Measurements from ENCODE around the gene TEC. TPM values are rescaled to one million over a fixed set of nuclear protein-coding genes. Genes with fewer than 3 reads are reported as not detected.

The TEC gene
- total and polyA plus RNA-seq, 9 of the 15 experiments (the other 6 are each of a cell fraction or from before 2014, with no cell fraction given): 5.3 to 14.7 (median 8.8) TPM

DNA sequence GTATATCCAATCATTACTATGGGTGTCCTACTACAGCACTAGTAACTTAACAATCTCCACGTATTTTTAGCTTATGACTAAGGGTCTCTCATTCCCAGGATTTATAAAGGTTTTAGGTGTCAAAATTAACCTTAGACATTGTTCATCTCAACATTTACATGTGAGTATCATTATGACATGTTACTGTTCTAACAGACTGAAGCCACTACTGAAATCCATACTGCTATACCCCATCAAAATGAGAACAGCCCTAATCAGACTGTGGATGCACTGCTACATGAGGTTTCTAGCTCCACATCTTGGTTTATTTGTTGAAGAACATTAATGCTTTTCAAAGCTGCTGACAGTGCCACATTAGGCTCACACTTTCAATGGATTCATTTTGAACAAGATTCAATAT lies 100.0 kb downstream of the TEC start (continued):
- TF ChIP-seq NCOA2 (IDR thresholded peaks at IDR 0.05; ENCODE audit: partially characterized antibody in 2 of 2): no peak
- TF ChIP-seq GATAD2A (IDR thresholded peaks at IDR 0.05): no peak
- TF ChIP-seq MED1 (CRISPR knock-in tag; IDR thresholded peaks at IDR 0.05; ENCODE audit: borderline replicate concordance): no peak
- TF ChIP-seq KDM5B (IDR thresholded peaks at IDR 0.05; ENCODE audit: insufficient replicate concordance, low read depth, low read length): no peak
- TF ChIP-seq, protein P1, sequence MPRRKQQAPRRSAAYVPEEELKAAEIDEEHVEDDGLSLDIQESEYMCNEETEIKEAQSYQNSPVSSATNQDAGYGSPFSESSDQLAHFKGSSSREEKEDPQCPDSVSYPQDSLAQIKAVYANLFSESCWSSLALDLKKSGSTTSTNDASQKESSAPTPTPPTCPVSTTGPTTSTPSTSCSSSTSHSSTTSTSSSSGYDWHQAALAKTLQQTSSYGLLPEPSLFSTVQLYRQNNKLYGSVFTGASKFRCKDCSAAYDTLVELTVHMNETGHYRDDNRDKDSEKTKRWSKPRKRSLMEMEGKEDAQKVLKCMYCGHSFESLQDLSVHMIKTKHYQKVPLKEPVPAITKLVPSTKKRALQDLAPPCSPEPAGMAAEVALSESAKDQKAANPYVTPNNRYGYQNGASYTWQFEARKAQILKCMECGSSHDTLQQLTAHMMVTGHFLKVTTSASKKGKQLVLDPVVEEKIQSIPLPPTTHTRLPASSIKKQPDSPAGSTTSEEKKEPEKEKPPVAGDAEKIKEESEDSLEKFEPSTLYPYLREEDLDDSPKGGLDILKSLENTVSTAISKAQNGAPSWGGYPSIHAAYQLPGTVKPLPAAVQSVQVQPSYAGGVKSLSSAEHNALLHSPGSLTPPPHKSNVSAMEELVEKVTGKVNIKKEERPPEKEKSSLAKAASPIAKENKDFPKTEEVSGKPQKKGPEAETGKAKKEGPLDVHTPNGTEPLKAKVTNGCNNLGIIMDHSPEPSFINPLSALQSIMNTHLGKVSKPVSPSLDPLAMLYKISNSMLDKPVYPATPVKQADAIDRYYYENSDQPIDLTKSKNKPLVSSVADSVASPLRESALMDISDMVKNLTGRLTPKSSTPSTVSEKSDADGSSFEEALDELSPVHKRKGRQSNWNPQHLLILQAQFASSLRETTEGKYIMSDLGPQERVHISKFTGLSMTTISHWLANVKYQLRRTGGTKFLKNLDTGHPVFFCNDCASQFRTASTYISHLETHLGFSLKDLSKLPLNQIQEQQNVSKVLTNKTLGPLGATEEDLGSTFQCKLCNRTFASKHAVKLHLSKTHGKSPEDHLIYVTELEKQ (CRISPR knock-in tag; IDR thresholded peaks at IDR 0.05): no peak
- TF ChIP-seq ZKSCAN1 (IDR thresholded peaks at IDR 0.05; ENCODE audit: low read depth, low read length): no peak
- TF ChIP-seq BHLHE40 (IDR thresholded peaks at IDR 0.05; ENCODE audit: low read length): no peak

DNA sequence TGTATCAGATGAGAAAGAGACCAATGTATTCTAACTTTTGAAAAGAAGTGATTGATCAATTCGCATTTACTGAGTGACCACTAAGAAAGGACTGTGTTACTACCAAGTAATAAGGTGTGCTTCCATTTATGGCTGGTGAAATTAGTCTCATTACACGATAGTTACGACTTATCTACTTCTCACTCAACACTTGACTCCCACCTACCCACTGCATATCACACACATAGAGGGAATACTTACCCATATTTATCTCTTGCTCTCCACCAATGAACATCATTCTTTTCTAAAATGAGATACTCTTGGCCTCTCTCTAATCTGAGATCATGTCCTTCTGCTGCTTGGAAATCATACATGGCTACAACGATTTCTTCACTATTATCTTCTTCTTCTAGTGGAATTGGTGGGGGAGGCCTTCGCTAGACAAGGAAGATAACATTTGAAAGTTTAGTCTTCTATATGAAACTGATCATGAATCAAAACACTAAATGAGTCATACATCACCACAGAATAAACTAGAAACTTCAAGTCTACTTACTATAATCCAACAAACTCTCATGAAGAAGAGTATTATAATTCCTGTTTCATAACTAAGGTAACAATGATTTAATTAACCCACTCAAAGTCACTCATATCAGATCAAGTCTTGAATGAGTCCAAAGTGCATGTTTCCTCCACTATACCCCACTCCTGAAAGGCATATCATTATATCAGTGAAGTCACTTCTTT lies 101.9 kb downstream of the TEC start:
- no peak overlapping the region for H3K9ac ChIP-seq (ENCODE audit: insufficient read depth in 1 of 2, low read depth in 2 of 2, low read length in 2 of 2)
- DNase-seq (ENCODE audit: extremely low read depth in 1 of 4, low spot score in 3 of 4): no peak
- ChIA-PET CTCF (ENCODE audit: low intra/inter-chr PET ratio) (no interaction called here), POLR2A (no interaction called here)
- no peak overlapping the region for H2AFZ ChIP-seq (ENCODE audit: low read depth, low read length)
- H3K4me2 ChIP-seq (ENCODE audit: insufficient read depth, low read length): no peak overlapping the region
- intact Hi-C loops (cut with micrococcal nuclease): no loop called here
- in situ Hi-C loops (cut with MboI): no loop called here
- no TSS peak for BruUV-seq (replicated peaks)
- ATAC-seq: no peak
- no peak overlapping the region for H3K4me3 ChIP-seq
- no peak for FAIRE-seq
- no peaks in the 10 kb centered on the region for H3K27me3 ChIP-seq (ENCODE audit: control insufficient read depth in 2 of 2, insufficient read depth in 2 of 2, low read length in 2 of 2)
- WGBS (ENCODE audit: insufficient coverage, low coverage, missing lambda C conversion rate): 22% methylated on average over 5 of the region's 5 CpGs
- peaks cover 0 to 2% of the 10 kb centered on the region in 2 experiments; a peak in 3 of 5 replicates for H3K4me1 ChIP-seq (replicated peaks in 1 of 2; ENCODE audit: control insufficient read depth in 2 of 2, insufficient read depth in 2 of 2, low read length in 2 of 2)
- no peaks in the 10 kb centered on the region for H3K9me3 ChIP-seq (replicated peaks; ENCODE audit: control insufficient read depth, insufficient read depth, low read depth, low read length)
- peaks cover 33% of the 10 kb centered on the region for H3K36me3 ChIP-seq (ENCODE audit: control insufficient read depth, insufficient read depth, low read length)
- no peaks in the 10 kb centered on the region for H4K20me1 ChIP-seq (replicated peaks; ENCODE audit: control insufficient read depth, insufficient read depth, low read length)
- no peaks in the 10 kb centered on the region for H3K9me1 ChIP-seq (ENCODE audit: control insufficient read depth, insufficient read depth, low read length)
- H3K79me2 ChIP-seq (ENCODE audit: control insufficient read depth, insufficient read depth, low read length): no peaks in the 10 kb centered on the region
- H3K27ac ChIP-seq (ENCODE audit: extremely low read depth, low read depth, low read length): no peak overlapping the region
- TF ChIP-seq, protein P2, sequence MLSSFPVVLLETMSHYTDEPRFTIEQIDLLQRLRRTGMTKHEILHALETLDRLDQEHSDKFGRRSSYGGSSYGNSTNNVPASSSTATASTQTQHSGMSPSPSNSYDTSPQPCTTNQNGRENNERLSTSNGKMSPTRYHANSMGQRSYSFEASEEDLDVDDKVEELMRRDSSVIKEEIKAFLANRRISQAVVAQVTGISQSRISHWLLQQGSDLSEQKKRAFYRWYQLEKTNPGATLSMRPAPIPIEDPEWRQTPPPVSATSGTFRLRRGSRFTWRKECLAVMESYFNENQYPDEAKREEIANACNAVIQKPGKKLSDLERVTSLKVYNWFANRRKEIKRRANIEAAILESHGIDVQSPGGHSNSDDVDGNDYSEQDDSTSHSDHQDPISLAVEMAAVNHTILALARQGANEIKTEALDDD (IDR thresholded peaks at IDR 0.05): peak; percentile 40; the same call in 1 of the 2 replicates
- TF ChIP-seq, protein P3, sequence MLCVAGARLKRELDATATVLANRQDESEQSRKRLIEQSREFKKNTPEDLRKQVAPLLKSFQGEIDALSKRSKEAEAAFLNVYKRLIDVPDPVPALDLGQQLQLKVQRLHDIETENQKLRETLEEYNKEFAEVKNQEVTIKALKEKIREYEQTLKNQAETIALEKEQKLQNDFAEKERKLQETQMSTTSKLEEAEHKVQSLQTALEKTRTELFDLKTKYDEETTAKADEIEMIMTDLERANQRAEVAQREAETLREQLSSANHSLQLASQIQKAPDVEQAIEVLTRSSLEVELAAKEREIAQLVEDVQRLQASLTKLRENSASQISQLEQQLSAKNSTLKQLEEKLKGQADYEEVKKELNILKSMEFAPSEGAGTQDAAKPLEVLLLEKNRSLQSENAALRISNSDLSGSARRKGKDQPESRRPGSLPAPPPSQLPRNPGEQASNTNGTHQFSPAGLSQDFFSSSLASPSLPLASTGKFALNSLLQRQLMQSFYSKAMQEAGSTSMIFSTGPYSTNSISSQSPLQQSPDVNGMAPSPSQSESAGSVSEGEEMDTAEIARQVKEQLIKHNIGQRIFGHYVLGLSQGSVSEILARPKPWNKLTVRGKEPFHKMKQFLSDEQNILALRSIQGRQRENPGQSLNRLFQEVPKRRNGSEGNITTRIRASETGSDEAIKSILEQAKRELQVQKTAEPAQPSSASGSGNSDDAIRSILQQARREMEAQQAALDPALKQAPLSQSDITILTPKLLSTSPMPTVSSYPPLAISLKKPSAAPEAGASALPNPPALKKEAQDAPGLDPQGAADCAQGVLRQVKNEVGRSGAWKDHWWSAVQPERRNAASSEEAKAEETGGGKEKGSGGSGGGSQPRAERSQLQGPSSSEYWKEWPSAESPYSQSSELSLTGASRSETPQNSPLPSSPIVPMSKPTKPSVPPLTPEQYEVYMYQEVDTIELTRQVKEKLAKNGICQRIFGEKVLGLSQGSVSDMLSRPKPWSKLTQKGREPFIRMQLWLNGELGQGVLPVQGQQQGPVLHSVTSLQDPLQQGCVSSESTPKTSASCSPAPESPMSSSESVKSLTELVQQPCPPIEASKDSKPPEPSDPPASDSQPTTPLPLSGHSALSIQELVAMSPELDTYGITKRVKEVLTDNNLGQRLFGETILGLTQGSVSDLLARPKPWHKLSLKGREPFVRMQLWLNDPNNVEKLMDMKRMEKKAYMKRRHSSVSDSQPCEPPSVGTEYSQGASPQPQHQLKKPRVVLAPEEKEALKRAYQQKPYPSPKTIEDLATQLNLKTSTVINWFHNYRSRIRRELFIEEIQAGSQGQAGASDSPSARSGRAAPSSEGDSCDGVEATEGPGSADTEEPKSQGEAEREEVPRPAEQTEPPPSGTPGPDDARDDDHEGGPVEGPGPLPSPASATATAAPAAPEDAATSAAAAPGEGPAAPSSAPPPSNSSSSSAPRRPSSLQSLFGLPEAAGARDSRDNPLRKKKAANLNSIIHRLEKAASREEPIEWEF (CRISPR knock-in tag; IDR thresholded peaks at IDR 0.05): no peak
- TF ChIP-seq CBFA2T3 (IDR thresholded peaks at IDR 0.05) (0 out of 2 replicates have a peak, but pooled peaks have one; percentile 27), FOXA1 (IDR thresholded peaks at IDR 0.05; ENCODE audit: borderline replicate concordance) (no peak)

Data from K562 (cell line).